ENCODE results near the gene RBM42.

- no peak for TF ChIP-seq POLR2AphosphoS5 (IDR thresholded peaks at IDR 0.05)
- no peak for TF ChIP-seq POLR2A (IDR thresholded peaks at IDR 0.05)
- TF ChIP-seq, protein P1, sequence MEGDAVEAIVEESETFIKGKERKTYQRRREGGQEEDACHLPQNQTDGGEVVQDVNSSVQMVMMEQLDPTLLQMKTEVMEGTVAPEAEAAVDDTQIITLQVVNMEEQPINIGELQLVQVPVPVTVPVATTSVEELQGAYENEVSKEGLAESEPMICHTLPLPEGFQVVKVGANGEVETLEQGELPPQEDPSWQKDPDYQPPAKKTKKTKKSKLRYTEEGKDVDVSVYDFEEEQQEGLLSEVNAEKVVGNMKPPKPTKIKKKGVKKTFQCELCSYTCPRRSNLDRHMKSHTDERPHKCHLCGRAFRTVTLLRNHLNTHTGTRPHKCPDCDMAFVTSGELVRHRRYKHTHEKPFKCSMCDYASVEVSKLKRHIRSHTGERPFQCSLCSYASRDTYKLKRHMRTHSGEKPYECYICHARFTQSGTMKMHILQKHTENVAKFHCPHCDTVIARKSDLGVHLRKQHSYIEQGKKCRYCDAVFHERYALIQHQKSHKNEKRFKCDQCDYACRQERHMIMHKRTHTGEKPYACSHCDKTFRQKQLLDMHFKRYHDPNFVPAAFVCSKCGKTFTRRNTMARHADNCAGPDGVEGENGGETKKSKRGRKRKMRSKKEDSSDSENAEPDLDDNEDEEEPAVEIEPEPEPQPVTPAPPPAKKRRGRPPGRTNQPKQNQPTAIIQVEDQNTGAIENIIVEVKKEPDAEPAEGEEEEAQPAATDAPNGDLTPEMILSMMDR (IDR thresholded peaks at IDR 0.05) = no peak
Measured at GRCh38 chr19:35655600-35655999, 26.8 kb downstream of the RBM42 start.
